SHP77 treated with DMSO at 0.1 percent for 48 hours (cell line): ENCODE data around the gene PDE4D.
"Not testable (repeated sequence)": the region's sequence is repeated elsewhere in the genome, so short reads cannot be mapped to it uniquely, and the experiment has no call there.

Source experiments
- DNase-seq: peaks from one replicate; lab custom pipeline; 2025; lab: John Stamatoyannopoulos, UW

Gene PDE4D

GRCh38 chr5:59768152-59769040, 125.1 kb downstream of the PDE4D start:
- DNase-seq: peak; percentile 72

GRCh38 chr5:59767681-59768151, 125.8 kb downstream of the PDE4D start:
- peak; percentile 53 for DNase-seq

- no peak for DNase-seq
Measured at GRCh38 chr5:59767211-59767605, 126.3 kb downstream of the PDE4D start.

GRCh38 chr5:59766427-59767210, 126.9 kb downstream of the PDE4D start:
- no peak for DNase-seq

GRCh38 chr5:59765446-59765845, 128.1 kb downstream of the PDE4D start:
- DNase-seq: no peak

GRCh38 chr5:59764361-59764760, 129.2 kb downstream of the PDE4D start:
- no peak for DNase-seq

GRCh38 chr5:59763541-59763940, 130.0 kb downstream of the PDE4D start:
- DNase-seq: no peak

GRCh38 chr5:59762232-59762631, 131.3 kb downstream of the PDE4D start:
- not testable (repeated sequence) for DNase-seq

GRCh38 chr5:59760785-59761348, 132.7 kb downstream of the PDE4D start:
- no peak for DNase-seq

- no peak for DNase-seq
Measured at GRCh38 chr5:59759600-59760351, 133.8 kb downstream of the PDE4D start.

- no peak for DNase-seq
Measured at GRCh38 chr5:59758566-59758965, 135.0 kb downstream of the PDE4D start.

- DNase-seq: no peak
Measured at GRCh38 chr5:59757442-59757841, 136.1 kb downstream of the PDE4D start.

GRCh38 chr5:59756373-59757035, 137.0 kb downstream of the PDE4D start:
- no peak for DNase-seq

GRCh38 chr5:59755476-59755875, 138.1 kb downstream of the PDE4D start:
- DNase-seq: no peak

GRCh38 chr5:59753599-59753998, 139.9 kb downstream of the PDE4D start:
- DNase-seq: no peak

- no peak for DNase-seq
Measured at GRCh38 chr5:59749782-59750520, 143.6 kb downstream of the PDE4D start.

GRCh38 chr5:59748036-59748663, 145.4 kb downstream of the PDE4D start:
- DNase-seq: not testable (repeated sequence)

GRCh38 chr5:59746241-59746765, 147.2 kb downstream of the PDE4D start:
- no peak for DNase-seq

GRCh38 chr5:59745415-59745863, 148.1 kb downstream of the PDE4D start:
- DNase-seq: no peak

GRCh38 chr5:59744531-59744992, 149.0 kb downstream of the PDE4D start:
- no peak for DNase-seq
